ENCODE data around the gene LDLRAD4.
A peak's percentile ranks its signal among the peaks of the same experiment; 100 is the strongest.

Gene LDLRAD4

DNA sequence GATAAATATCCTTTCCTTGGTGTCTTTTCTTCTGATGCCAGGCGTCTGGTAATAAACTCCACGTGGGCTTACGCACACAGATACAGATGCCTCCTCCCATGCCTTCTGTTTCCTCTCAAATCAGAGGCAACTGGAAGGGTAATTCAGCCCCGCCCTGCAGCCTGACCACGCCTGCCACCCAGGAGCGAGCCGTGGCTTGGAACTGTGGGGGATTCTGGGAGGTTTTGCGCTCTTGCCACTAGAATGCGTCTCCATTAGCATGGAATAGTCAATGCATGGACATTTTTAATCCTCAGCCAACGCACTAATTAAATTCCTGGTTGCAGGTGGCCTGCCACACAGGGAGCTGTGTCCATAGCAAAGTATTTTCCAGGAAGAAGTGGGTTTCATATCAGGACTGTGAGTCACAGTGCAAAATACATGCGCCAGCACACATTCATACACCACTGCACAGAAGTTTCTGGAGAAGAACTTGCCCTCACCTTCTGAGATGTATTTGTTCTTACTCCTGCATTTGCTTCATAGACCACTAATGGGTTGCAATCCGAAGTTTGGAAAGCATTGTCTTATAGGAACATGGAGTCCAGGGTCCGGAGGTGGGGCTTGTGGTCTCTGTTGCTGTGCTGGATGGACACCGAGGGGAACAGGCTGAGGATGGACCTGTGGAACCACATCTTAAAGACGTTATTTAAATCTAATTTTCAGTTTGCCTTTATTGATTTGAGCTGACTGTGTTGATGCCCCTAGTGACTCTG lies 151.4 kb downstream of the LDLRAD4 start:
- DNase-seq (ENCODE audit: low read depth, low spot score) = no peak

DNA sequence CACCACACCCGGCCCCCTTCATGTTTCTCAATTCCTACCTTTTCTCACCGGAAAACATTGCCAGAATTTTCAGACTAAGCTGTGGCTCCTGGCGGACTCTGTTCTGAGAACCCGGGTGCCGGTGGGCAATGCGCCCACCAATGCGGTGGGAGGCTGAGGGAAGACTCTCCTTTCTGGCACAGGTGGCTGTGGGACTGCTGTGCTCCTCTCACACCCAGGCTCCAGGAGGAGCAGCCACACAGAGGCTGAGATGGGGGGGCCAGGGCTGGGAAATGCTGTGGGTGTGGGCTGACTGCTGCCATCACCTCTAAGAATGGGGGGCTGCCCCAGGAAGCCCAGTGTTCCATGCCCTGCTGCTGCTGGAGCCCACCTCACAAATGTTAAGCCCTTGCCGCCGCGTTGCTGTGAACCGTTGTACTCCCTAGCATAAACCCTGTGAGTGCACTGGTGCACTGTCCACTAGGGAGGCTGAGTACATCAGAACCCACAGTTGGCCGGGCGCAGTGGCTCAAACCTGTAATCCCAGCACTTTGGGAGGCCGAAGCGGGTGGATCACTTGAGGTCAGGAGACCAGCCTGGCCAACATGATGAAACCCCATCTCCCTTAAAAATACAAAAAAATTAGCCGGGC lies 152.6 kb downstream of the LDLRAD4 start:
- no peak for DNase-seq (ENCODE audit: low read depth, low spot score)

DNA sequence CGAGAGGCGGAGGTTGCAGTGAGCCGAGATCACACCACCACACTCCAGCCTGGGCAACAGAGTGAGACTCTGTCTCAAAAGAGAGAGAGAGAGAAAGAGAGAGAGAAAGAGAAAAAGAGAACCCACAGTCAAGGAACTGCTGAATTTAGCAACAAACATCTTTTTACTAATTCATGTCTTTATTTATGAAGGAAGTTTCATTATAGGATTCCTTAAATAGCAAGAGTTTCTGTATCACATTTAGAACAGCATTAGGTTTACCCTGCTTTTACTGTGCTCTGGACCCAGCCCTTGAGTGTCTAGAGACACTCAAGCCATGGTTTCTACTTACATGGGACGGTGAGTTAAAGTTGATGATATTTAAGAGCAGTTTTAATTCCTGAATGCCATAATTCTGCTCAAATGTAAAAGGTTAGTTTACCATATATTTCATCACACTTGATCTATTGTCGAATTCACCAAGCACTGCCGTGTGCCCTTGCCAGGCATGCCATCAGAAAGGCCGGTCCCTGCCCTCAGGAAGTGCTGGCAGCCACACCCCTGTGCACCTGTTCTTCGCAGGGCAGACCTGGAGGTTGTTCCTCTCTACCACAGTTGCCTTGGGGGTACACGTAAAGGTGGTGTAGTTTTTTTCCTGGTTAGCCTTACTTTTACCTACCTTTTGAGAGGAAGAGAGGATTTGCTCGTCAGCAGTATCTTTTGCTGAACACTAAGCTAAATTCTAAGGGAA lies 153.3 kb downstream of the LDLRAD4 start:
- DNase-seq (ENCODE audit: low read depth, low spot score) = no peak

DNA sequence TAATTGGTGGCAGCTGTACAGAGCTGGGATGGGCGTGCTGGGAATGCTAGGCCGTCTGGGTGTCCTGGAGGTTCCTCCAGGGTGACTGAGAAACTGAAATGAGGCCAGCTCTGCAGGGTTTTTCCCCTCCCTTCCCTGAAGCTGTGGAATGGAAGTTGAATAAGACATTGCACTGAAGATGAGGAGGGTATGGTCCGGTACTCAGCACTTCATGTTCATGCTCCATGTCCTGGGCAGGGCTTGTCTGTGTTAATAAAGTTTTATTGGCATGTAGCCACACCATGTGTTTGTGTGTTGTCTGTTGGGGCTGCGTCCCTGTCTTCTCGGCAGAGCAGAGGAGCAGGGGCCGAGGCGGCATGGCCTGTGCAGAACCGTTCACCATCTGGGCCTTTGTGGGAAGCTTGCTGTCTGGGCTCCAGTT lies 154.0 kb downstream of the LDLRAD4 start:
- DNase-seq (ENCODE audit: low read depth, low spot score) = no peak

DNA sequence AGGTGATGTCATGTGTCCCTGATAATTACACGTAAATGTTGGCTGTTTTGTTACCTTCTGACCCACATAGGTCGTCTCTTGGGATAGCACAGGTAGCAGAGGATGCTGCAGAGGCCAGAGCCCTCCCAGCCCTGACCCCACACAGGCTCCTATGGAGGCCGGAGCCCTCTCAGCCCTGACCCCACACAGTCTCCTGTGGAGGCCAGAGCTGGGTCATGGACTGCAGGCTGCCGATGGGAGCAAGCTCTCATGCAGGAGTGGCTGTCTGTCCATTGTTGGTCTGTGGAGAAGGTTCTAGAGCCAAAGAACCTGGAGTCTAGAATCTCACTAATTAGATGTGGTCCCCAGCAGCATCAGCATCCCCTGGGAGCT lies 155.5 kb downstream of the LDLRAD4 start:
- DNase-seq (ENCODE audit: low read depth, low spot score) = no peak

DNA sequence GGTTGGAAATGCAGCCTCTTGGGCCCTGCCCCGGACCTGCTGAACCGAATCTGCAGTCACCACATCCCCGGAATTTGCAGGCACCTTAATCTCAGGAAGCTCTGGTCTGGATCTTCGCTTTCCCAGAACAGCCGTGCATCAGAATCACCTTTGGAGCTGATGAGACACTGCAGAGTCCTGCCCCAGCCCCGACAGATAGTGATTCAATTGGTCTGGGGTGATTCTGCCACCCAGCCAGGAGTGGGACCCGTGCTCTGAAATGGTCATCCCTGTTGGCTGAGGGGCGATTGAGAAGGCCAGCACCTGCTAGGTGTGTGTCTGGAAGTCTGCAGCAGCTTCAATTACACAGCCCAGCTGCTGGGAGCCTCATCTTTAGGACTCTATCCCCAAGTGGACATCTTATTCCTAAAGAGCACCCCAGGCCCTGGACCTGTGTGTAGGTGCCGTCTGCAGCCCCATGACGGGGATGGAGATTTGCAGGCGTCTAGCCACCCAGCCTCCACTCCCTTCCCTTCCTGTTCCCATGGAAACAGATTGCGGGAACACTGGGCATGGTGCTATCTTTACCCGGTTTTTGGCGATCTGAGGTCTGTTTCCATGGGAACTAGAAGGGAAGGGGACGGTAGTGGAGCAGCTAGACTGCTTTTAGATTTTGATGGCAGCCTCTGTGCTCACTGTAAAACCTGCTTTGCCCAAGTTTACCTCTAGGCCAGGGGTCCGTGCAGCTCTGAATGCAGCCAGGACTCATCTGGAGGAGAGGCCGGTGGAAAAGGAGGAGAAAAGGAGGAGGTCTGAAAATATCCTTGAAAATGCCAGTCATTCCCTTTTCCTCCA lies 156.1 kb downstream of the LDLRAD4 start:
- DNase-seq (ENCODE audit: low read depth, low spot score) = peak; percentile 20

DNA sequence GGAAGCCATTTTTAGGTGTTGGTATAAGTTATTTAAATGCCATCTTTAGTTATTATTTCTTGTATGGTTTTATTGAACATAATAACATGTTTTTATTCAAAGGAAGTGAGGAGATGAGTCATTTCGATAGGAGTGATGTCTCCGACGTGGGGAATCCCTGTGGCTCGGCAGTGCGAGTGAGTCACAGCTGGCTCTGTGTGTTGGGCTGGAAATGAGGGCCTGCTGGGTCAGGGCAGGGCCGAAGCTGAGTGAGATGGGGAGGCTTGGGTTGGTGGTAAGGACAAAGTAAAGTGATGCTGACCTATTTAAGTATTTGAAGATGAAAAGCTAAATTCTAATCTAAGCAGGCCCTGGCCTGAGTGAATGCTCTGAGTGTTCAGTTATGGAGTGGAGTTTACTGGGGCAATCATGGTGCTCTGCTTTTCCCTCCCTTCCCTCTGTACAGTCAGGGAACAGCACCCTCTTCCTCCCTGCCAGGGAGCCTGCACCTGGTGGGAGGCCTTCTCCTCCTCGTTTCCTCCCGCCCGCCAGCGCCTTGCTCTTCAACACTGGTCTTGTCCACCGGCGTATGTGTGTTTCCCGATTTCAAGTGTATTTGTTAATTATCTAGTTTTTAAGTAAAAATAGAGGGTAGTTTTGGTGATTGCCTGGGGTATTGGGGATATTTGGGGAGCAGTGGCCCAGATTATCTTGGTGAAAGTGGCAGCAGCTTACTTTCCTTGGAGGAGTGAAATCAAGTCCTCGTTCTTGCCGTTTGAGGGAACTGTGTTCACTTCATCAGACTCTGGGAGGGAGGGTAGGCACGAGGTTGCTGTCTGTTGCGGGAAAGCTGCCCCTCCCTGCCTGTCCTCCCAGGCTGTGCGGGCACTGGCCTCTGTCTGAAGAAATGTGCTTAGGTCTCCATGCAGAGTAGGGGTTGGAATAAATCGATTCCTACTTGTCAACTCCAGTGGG lies 157.0 kb downstream of the LDLRAD4 start:
- peak; percentile 45 for DNase-seq (ENCODE audit: low read depth, low spot score)

DNA sequence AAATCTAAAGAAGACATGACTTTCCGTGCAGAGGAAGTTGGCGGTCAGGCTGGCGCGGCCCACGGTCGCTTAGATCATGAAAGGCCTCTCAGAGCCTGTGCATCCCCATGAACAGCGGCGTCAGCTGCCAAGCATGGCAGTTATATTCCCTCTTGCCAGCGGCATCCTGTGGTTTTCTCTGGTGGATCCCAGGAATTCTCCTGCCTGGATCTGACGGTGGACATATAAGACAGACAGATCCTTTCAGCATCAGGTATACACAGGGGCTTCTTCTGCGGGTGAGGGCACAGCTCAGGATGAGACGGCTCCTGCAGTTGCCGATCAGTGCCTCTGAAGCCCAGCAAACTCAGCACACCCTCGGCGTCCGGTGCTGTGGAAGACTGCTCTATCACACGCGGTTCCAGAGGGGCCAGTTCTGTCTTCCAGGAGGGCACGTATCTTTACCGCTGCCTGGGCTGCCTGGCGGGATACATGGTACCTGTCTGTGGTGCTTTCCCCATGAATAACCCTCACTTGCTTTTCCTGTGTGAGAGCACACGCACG lies 157.8 kb downstream of the LDLRAD4 start:
- no peak for DNase-seq (ENCODE audit: low read depth, low spot score)

DNA sequence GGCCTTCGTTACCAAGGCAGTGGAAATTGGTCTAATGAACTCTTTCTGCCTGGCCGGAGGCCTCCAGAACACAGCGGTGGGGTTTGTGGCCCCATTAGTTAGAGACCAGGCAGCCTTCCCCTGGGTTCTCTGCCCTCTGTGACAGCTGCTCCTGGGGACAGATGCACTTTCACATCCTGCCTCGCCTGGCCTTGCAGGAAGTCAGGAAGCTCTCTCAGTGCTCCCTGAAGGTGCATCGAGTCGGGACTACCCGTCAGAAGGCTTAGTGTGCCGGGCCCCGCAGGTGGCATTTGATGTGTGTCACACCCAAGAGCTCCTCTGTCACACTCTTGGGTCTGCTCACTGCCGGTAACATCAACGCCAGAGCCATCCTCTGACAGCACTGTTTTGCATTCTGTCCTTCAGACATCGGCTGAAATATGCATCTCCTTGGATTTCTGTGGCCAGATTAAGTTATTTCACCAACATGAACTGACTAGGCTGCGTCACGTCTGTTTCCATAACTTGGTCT lies 158.3 kb downstream of the LDLRAD4 start:
- no peak for DNase-seq (ENCODE audit: low read depth, low spot score)

DNA sequence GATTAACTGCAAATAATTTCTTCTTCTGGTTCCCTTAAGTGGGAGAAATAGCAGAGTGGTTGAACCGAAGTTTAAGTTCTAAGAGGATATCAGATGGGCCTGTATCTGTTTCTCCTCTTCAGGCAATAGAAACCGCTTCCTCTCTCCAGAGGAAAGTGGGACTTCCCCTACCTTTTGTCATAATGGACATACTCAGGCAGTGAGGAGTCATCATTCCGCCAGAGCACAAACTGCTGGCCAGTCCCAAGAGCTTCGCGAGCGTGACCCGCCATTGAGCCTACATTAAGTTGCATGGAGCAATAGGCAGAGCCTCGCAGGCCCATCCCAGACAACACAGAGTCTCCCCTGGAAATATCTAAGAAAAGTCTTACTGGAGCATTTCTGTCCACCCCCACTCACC lies 158.9 kb downstream of the LDLRAD4 start:
- no peak for DNase-seq (ENCODE audit: low read depth, low spot score)

DNA sequence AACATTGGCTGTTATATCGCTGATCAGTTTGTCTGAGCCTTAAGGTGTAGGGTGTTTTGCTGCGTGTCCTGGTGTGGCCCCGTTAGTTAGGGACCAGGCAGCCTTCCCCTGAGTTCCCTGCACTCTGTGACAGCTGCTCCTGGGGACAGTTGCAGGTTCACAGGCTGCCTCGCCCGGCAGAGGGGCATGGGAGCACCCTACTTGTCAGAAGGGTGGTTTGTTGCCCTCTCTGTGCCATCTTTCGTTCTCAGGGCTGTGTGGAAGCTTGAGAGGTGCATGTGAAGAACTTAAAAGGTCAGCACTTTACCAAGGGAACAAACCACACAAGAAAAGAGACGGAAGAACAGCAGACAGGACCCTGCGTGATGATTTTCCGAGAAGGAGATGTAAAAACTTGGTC lies 159.6 kb downstream of the LDLRAD4 start:
- no peak for DNase-seq (ENCODE audit: low read depth, low spot score)

DNA sequence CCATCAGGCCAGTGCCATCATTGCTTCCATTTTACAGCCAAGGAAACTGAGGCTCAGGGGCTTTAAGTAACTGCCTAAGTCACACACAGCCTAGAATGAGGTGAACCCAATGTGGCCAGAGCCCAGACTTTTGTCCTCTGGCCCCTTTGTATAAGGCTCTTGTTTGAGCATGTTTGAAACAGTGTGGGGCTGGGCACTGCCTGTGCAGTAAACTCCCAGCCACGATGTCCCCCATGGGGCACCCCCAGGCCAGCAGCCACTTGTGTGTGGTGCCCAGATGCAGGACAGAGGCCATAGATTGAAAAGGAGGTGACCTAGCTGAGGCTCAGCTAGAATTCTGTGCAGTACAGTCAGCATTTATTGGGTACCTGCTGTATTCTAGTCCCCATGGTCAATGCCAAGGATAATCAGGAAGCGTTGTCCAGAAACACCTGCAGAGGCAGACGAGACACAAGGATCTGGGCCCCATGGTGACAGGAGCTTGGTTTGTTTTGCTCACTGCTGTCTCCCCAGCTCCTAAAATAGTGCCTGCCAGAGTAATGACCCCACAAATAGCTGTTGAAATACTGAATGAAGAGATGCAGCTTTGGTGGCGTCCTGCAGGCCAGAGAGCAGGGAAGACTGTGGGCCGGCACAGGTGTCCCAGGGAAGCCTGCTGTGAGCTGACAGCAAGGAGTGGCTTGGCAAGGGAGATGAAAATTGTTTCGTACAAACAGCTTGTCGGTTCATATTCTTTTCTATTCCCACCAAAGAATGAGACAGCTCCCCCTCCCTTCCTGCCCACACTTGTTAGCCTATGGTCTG lies 160.7 kb downstream of the LDLRAD4 start:
- DNase-seq (ENCODE audit: low read depth, low spot score) = no peak

DNA sequence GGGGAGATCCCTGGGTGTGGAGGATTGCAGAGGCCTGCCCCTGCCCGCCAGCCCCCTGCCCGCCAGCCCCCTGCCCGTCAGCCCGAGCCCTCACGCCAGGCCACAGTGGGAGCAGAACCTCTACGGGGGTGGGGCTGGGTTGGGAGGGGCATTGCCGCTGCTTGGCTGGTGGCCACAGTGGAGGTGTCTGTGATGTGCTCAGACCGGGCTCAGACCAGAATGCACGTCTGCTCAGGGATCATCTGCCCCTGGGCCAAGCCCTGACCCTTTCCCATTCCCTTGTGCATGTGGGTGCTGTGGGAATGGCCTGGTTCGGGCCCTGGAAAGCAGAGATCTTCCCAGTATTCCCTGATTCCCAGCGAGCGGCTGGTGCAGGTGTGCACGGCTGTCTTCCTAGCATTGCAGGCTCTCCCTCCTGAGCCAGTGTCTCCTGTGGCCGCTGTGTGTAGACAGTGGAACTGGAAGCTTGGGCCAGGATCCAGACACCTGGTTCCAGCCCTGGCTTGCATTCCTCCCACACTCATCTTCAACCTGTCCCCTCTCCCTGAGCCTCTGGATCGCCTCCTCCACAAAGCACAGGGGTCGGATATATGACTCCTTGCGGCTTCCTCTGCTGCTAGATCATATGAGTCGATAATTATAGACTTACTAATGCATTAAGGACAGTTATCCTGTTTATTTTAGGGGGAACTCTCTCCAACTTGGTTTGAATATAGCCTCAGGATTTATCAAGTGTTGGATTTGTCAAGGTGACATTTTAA lies 161.6 kb downstream of the LDLRAD4 start:
- DNase-seq (ENCODE audit: low read depth, low spot score) = no peak

DNA sequence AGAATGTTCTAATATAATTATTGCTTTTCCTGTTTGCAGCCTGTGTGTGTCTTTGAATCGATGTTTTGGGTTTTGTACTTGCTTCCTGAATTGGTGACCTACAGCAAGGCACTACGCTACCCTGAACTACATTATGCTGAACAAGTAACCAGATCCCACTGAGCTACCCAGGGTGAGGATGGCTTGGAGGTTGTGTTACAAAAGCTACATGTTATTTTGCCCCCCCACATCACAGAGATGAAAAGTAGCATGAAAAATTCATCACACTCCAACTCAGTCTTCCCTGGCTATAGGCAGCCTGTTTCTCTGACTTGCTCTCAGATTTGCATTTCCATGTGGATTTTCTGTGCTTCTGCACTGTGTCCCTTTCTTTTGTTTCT lies 162.1 kb downstream of the LDLRAD4 start:
- no peak for DNase-seq (ENCODE audit: low read depth, low spot score)

DNA sequence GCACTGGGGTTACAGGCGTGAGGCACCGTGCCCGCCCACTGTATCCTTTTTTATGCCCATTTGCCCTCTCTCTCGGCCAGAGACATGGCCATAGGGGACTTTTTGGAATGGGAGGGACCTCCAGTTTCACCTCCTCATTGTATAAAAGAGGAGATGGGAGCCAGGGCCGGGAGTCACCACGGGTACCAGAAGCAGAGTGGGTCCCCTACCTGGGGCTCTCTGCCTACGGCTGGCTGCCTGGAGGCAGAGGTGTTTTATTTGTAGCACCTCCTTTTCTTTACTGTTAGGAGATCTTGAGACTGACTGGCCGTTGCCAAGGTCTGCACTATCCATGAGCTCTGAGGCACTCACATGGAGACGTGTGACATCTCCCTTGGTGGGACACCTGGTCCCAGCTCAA lies 162.8 kb downstream of the LDLRAD4 start:
- DNase-seq (ENCODE audit: low read depth, low spot score) = no peak

DNA sequence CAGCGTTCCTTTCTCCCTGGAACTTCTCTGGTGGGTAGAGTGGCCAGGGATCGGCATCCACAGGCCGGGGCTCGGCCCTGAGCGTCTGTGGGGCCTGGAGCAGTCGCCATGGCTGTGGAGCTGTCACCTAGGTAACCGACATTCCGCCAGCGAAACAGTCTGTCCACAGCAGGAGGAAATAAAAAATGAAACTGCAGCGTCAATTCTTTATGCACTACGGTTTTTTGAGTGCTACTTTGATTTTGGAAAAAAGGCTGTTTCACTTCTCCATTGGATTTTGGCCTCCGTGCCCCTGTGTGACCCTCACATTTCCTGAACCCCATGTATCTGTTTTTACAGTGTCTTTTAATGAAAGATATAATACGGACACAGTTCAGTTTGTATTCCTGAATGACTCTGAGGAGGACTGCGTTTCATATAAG lies 163.4 kb downstream of the LDLRAD4 start:
- no peak for DNase-seq (ENCODE audit: low read depth, low spot score)

DNA sequence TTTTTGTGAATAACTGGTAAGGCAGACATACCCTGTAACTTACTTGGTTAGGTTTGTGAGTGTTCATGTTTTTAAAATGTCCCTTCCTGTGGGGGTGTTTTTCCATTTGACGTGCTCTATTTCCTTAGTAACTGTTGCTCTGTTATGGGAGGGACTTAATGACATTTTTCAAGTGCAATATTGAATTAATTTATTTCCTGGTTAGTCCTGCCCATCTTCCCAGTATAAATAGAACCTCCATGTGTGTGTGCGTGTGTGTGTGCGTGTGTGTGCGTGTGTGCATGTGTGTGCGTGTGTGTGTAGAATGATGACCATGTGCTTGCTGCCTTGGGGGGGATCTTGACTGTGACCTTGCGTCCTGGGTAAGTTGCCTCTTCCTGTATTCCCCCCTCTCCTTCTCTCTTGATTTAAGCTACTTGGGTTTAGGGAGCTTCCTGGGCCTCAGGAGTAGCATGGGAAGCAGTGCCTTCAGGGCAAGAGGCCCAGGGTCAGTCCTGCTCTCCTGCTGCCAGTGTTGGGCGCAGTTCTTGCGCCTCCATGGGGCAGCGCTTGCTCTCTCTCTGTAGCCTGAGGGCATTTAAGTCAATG lies 163.9 kb downstream of the LDLRAD4 start:
- DNase-seq (ENCODE audit: low read depth, low spot score) = peak; percentile 27
